Cardiac muscle cell (in vitro differentiated cells and primary cell): ENCODE results near the gene FNTB. TPM values are rescaled to one million over a fixed set of nuclear protein-coding genes. Genes with fewer than 3 reads are reported as not detected.

Experiments used
- DNase-seq, 2 donors: peaks; one replicate each; pipeline versions ENCODE4 v3.0.0 to v3.0.0-alpha.2; 2010 to 2017; ENCODE audit warnings: low read depth in 1 of 2, low spot score in 1 of 2
- H3K27ac ChIP-seq: fragments of 200-600 bp; sonication (generic); 2 replicates; pipeline ENCODE4 v1.5.1; 2016
- H3K27me3 ChIP-seq: fragments of 200-600 bp; sonication (generic); 2 replicates; pipeline ENCODE4 v1.6.0; 2016; ENCODE audit warnings: control low read depth
- H3K36me3 ChIP-seq: fragments of 200-600 bp; sonication (generic); 2 replicates; pipeline ENCODE4 v1.5.1; 2016; ENCODE audit warnings: control low read depth
- H3K4me1 ChIP-seq: fragments of 200-600 bp; sonication (generic); 2 replicates; pipeline ENCODE4 v1.8.1; 2017; ENCODE audit warnings: low read depth, mild to moderate bottlenecking, mixed run types
- H3K4me3 ChIP-seq: fragments of 200-600 bp; sonication (generic); 2 replicates; pipeline ENCODE4 v1.5.1; 2016; ENCODE audit warnings: mild to moderate bottlenecking
- H3K9me3 ChIP-seq: fragments of 200-600 bp; sonication (generic); 2 replicates; pipeline ENCODE4 v1.5.1; 2017; ENCODE audit warnings: low read depth, mild to moderate bottlenecking, control low read depth
- CTCF ChIP-seq: IDR thresholded peaks from 2 replicates; pipeline ENCODE4 v1.5.1; 2012; ENCODE audit warnings: low read depth, mild to moderate bottlenecking, low read length
- polyA plus RNA-seq: library from polyadenylated mRNA; unstranded; fragments of >200 nt; fragmentation: Nextera tagmentation; extraction: Ambion mirVana; gene quantifications from 2 replicates; pipeline ENCODE4 v1.2.1, GENCODE V29; 2016
- total RNA-seq: library from RNA; depleted of rRNA; stranded (reverse); fragments of >200 nt; gene quantifications from 2 replicates; pipeline ENCODE4 v1.2.3, GENCODE V29; 2016

Gene FNTB
- total and polyA plus RNA-seq, 2 experiments from 2014 or later: 34.9 to 42.0 TPM

- DNase-seq: no peak
- Histone ChIP-seq H3K4me1 (peaks cover 3% of the 10 kb centered on the region), H3K27me3 (no peaks in the 10 kb centered on the region), H3K9me3 (no peaks in the 10 kb centered on the region), H3K36me3 (no peaks in the 10 kb centered on the region), H3K27ac (peak overlapping the region; percentile 75), H3K4me3 (peak overlapping the region; percentile 45)
- TF ChIP-seq CTCF: no peak
These were observed 708 bp downstream of the FNTB start for GRCh38 chr14:64987438-64987767.

- Histone ChIP-seq H3K4me1 (peaks cover 3% of the 10 kb centered on the region), H3K36me3 (no peaks in the 10 kb centered on the region), H3K27me3 (no peaks in the 10 kb centered on the region), H3K4me3 (no peak overlapping the region), H3K9me3 (no peaks in the 10 kb centered on the region), H3K27ac (no peak overlapping the region)
- TF ChIP-seq CTCF: no peak
- no peak for DNase-seq
These were observed 3.6 kb downstream of the FNTB start for GRCh38 chr14:64990296-64990695.

- no peak for DNase-seq
- Histone ChIP-seq H3K4me1 (peaks cover 3% of the 10 kb centered on the region), H3K36me3 (no peaks in the 10 kb centered on the region), H3K4me3 (no peak overlapping the region), H3K27me3 (no peaks in the 10 kb centered on the region), H3K27ac (no peak overlapping the region), H3K9me3 (no peaks in the 10 kb centered on the region)
- no peak for TF ChIP-seq CTCF
These were observed 4.2 kb downstream of the FNTB start for GRCh38 chr14:64990939-64991338.

GRCh38 chr14:64992328-64992885 lies 5.7 kb downstream of the FNTB start:
- Histone ChIP-seq H3K27ac (no peak overlapping the region), H3K4me1 (peaks cover 3% of the 10 kb centered on the region), H3K4me3 (no peak overlapping the region), H3K27me3 (no peaks in the 10 kb centered on the region), H3K36me3 (no peaks in the 10 kb centered on the region), H3K9me3 (no peaks in the 10 kb centered on the region)
- TF ChIP-seq CTCF: no peak
- no peak for DNase-seq

- Histone ChIP-seq H3K27ac (no peak overlapping the region), H3K36me3 (no peaks in the 10 kb centered on the region), H3K4me3 (no peak overlapping the region), H3K9me3 (no peaks in the 10 kb centered on the region), H3K27me3 (no peaks in the 10 kb centered on the region), H3K4me1 (peaks cover 3% of the 10 kb centered on the region)
- no peak for TF ChIP-seq CTCF
- peak in 1 of 2 donors; percentile 59 for DNase-seq
These were observed 6.7 kb downstream of the FNTB start for GRCh38 chr14:64993266-64993930.
